Neutrophil (primary cell): ENCODE measurements around the gene MYNN.

Experiments
- H3K27ac ChIP-seq: fragments of 200-600 bp; sonication (generic); 2 replicates; pipeline ENCODE4 v1.5.1; 2016; ENCODE audit warnings: mild to moderate bottlenecking, moderate library complexity
- H3K27me3 ChIP-seq: fragments of 200-600 bp; sonication (generic); 2 replicates; pipeline ENCODE4 v1.6.0; 2016; ENCODE audit warnings: mild to moderate bottlenecking
- H3K36me3 ChIP-seq: fragments of 200-600 bp; sonication (generic); 2 replicates; pipeline ENCODE4 v1.5.1; 2017
- H3K4me1 ChIP-seq, 2 experiments: fragments of 200-600 bp in 1 of 2; sonication (generic) in 1 of 2; 1 replicate in 1 of 2; 2 replicates in 1 of 2; pipeline versions ENCODE4 v1.5.1 to v1.6.1; 2013 to 2016; ENCODE audit warnings: low read depth in 1 of 2, low read length in 1 of 2, mild to moderate bottlenecking in 1 of 2, moderate library complexity in 1 of 2; ENCODE audit not compliant: control insufficient read depth in 1 of 2, insufficient read depth in 1 of 2
- H3K4me3 ChIP-seq, 2 experiments: fragments of 200-600 bp in 1 of 2; sonication (generic) in 1 of 2; 1 replicate in 1 of 2; 2 replicates in 1 of 2; pipeline ENCODE4 v1.5.1; 2013 to 2016; ENCODE audit warnings: low read depth in 1 of 2, low read length in 1 of 2, mild to moderate bottlenecking in 1 of 2, moderate library complexity in 1 of 2
- H3K9me3 ChIP-seq: fragments of 200-600 bp; sonication (generic); 2 replicates; pipeline ENCODE4 v1.5.1; 2016
- TF ChIP-seq, protein P1 (sequence below): fragments of 200-600 bp; sonication (generic); IDR thresholded peaks from 2 replicates; pipeline ENCODE4 v1.5.1; 2016; ENCODE audit warnings: antibody characterized with exemption

MYNN gene

DNA sequence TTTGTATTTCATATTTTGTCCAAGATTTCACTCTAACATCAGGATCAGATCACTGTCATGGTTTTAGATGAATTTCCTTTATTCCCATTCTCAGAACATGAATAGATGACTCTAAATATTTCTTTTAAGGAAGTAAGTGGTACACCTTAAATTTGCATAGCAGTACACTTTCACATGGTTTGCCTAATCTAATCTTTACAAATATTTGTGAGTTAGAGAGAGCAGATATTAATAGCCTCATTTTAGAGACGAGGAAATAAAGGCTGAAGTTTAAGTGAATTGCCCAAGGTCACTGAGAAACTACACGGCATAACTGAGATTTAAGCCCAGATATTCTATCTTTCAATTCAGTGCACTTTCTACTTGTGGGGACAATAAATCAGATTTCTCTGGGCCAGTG, 22.5 kb upstream of the MYNN start:
- H3K36me3 ChIP-seq, result no peaks in the 10 kb centered on the region
- TF ChIP-seq, protein P1, sequence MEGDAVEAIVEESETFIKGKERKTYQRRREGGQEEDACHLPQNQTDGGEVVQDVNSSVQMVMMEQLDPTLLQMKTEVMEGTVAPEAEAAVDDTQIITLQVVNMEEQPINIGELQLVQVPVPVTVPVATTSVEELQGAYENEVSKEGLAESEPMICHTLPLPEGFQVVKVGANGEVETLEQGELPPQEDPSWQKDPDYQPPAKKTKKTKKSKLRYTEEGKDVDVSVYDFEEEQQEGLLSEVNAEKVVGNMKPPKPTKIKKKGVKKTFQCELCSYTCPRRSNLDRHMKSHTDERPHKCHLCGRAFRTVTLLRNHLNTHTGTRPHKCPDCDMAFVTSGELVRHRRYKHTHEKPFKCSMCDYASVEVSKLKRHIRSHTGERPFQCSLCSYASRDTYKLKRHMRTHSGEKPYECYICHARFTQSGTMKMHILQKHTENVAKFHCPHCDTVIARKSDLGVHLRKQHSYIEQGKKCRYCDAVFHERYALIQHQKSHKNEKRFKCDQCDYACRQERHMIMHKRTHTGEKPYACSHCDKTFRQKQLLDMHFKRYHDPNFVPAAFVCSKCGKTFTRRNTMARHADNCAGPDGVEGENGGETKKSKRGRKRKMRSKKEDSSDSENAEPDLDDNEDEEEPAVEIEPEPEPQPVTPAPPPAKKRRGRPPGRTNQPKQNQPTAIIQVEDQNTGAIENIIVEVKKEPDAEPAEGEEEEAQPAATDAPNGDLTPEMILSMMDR, result no peak
- no peak overlapping the region for H3K4me3 ChIP-seq
- H3K27ac ChIP-seq, result no peak overlapping the region
- no peaks in the 10 kb centered on the region for H3K9me3 ChIP-seq
- peaks cover 34% of the 10 kb centered on the region for H3K27me3 ChIP-seq
- no peaks in the 10 kb centered on the region for H3K4me1 ChIP-seq

DNA sequence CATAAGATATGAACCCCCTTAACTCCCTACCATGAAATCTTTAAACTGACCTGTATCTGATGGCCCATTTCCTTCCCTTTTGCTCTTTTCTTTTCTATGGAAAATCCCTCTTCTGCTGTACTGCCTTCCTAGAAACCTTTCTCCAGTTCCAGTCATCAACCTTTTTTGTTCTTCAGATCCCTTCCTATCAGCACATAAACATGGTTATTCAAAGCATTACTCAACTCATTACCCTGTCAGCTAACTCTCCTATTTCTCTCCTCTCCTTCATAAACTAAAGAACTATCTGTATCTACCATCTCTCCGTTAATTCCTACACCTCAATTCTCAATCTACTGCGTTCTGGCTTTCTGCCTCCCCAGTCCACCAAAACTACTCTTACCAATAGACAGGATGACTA, 21.3 kb upstream of the MYNN start:
- Histone ChIP-seq H3K4me3 (no peak overlapping the region), H3K27me3 (peaks cover 30% of the 10 kb centered on the region), H3K27ac (no peak overlapping the region), H3K9me3 (no peaks in the 10 kb centered on the region), H3K36me3 (no peaks in the 10 kb centered on the region), H3K4me1 (no peaks in the 10 kb centered on the region)
- TF ChIP-seq, protein P1, result no peak

DNA sequence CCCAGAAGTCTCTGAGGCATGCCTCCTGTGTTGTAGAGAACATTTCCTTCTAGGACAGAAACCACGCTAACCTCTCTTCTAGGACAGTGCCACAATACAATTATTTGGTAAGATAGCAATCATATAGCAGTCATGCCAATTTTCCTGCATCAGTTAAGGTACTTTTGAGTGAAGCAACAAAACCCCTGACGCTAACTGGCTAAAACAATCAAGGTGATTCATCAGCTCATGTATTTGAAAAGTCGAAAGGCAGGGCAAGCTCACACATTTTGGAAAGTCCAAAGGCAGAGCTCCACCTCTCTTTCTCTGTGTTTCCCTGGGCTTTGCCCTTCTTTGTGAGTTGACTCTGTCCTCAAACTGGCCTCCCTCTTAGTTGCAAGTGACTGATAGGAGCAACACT, 18.5 kb upstream of the MYNN start:
- Histone ChIP-seq H3K36me3 (no peaks in the 10 kb centered on the region), H3K4me3 (no peak overlapping the region), H3K27ac (no peak overlapping the region), H3K4me1 (no peaks in the 10 kb centered on the region), H3K27me3 (peaks cover 20% of the 10 kb centered on the region), H3K9me3 (no peaks in the 10 kb centered on the region)
- TF ChIP-seq, protein P1, result no peak

DNA sequence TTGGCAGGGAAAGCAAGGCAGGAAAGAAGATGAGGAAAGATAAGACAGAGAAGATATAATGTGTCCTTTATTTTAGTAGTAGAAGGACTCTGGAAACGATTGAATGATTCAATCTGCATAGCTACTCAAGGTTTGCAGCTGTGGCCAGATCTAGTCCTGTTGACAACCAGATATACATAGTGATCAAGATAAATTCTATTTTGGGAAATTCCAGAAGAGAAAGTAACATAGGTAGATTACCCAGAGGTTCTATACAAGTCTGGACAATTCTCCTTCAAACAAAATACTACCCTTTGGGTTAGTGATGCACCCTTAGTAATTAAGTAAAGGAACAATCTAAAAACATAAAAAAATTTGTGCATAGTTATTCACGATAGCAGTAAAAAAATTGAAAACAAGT, 17.7 kb upstream of the MYNN start:
- Histone ChIP-seq H3K4me3 (no peak overlapping the region), H3K9me3 (no peaks in the 10 kb centered on the region), H3K4me1 (no peaks in the 10 kb centered on the region), H3K36me3 (no peaks in the 10 kb centered on the region), H3K27ac (no peak overlapping the region), H3K27me3 (peaks cover 17% of the 10 kb centered on the region)
- TF ChIP-seq, protein P1, result no peak

DNA sequence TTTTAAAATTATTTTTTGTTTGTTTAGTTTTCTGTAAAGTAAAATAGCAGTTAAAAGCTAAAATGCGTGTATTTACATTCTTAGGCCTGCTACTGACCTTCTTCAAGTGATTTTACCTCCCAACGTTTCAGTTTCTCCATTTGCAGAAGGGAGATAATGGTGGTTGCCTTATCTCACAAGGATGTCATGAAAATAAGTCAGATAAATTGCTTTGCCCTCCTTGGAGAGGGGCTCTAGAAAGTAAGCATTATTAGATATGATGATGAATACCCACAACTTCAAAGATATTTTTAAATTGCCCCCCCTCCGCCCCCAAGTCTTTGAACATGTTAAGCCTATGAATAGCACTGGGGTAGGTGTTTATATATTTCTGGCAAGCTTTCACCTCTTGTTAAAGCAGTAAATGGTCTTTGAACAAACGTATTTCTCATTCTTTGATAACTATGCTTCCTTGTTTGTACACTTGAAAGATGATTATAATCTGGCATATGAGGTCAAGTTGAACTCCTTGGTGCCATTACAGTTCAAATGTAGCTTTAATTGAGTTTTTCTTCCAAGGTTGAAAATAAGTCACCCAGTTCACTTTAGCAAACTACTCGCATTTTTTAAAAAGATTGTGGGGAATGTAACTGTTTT, 14.7 kb upstream of the MYNN start:
- Histone ChIP-seq H3K27me3 (peaks cover 8% of the 10 kb centered on the region), H3K9me3 (no peaks in the 10 kb centered on the region), H3K4me1 (peaks cover 5 to 7% of the 10 kb centered on the region in 2 experiments), H3K36me3 (no peaks in the 10 kb centered on the region), H3K4me3 (no peak overlapping the region), H3K27ac (no peak overlapping the region)
- TF ChIP-seq, protein P1, result no peak
